ENCODE measurements around the gene ARID1A.
"Not testable (repeated sequence)": the region's sequence is repeated elsewhere in the genome, so short reads cannot be mapped to it uniquely, and the experiment has no call there.

The ARID1A gene

GRCh38 chr1:26697978-26698849, 2.4 kb downstream of the ARID1A start:
- peak; percentile 84 for DNase-seq (ENCODE audit: low spot score)

- DNase-seq (ENCODE audit: low spot score), result peak; percentile 50
Measured at GRCh38 chr1:26700711-26701110, 4.9 kb downstream of the ARID1A start.

- DNase-seq (ENCODE audit: low spot score), result no peak
Measured at GRCh38 chr1:26701266-26701994, 5.6 kb downstream of the ARID1A start.

GRCh38 chr1:26701995-26702679, 6.3 kb downstream of the ARID1A start:
- no peak for DNase-seq (ENCODE audit: low spot score)

- DNase-seq (ENCODE audit: low spot score), result no peak
Measured at GRCh38 chr1:26702680-26703038, 6.8 kb downstream of the ARID1A start.

- DNase-seq (ENCODE audit: low spot score), result no peak
Measured at GRCh38 chr1:26703478-26703877, 7.7 kb downstream of the ARID1A start.

- DNase-seq (ENCODE audit: low spot score), result no peak
Measured at GRCh38 chr1:26704629-26705028, 8.8 kb downstream of the ARID1A start.

GRCh38 chr1:26705227-26705626, 9.4 kb downstream of the ARID1A start:
- not testable (repeated sequence) for DNase-seq (ENCODE audit: low spot score)

GRCh38 chr1:26705788-26706311, 10.0 kb downstream of the ARID1A start:
- DNase-seq (ENCODE audit: low spot score), result no peak

- peak; percentile 79 for DNase-seq (ENCODE audit: low spot score)
Measured at GRCh38 chr1:26706315-26706714, 10.5 kb downstream of the ARID1A start.

GRCh38 chr1:26710811-26711210, 15.0 kb downstream of the ARID1A start:
- DNase-seq (ENCODE audit: low spot score), result no peak

- DNase-seq (ENCODE audit: low spot score), result no peak
Measured at GRCh38 chr1:26711777-26712176, 16.0 kb downstream of the ARID1A start.

- no peak for DNase-seq (ENCODE audit: low spot score)
Measured at GRCh38 chr1:26717017-26717491, 21.2 kb downstream of the ARID1A start.

- DNase-seq (ENCODE audit: low spot score), result no peak
Measured at GRCh38 chr1:26719205-26719604, 23.4 kb downstream of the ARID1A start.

GRCh38 chr1:26721669-26722355, 26.0 kb downstream of the ARID1A start:
- DNase-seq (ENCODE audit: low spot score), result peak; percentile 58

- DNase-seq (ENCODE audit: low spot score), result peak; percentile 60
Measured at GRCh38 chr1:26723013-26723991, 27.5 kb downstream of the ARID1A start.

GRCh38 chr1:26724118-26724517, 28.3 kb downstream of the ARID1A start:
- no peak for DNase-seq (ENCODE audit: low spot score)

GRCh38 chr1:26724926-26725325, 29.1 kb downstream of the ARID1A start:
- no peak for DNase-seq (ENCODE audit: low spot score)

- DNase-seq (ENCODE audit: low spot score), result not testable (repeated sequence)
Measured at GRCh38 chr1:26725904-26726303, 30.1 kb downstream of the ARID1A start.

GRCh38 chr1:26726784-26727183, 31.0 kb downstream of the ARID1A start:
- no peak for DNase-seq (ENCODE audit: low spot score)

Data from NAMALWA (cell line).